Tibial artery (tissue), 4 donors: Measurements from ENCODE around the gene DSEL.

Experiments used
- DNase-seq, 2 donors: peaks; one replicate each; pipeline ENCODE4 v3.0.0-alpha.2; 2019
- H3K27ac ChIP-seq, 2 donors: fragments of 200-600 bp; sonication (generic) in 1 of 2; 1 replicate in 1 of 2; 2 replicates in 1 of 2; pipeline ENCODE4 v1.5.1; 2018 to 2019; ENCODE audit warnings: mild to moderate bottlenecking in 1 of 2
- H3K27me3 ChIP-seq, 2 donors: fragments of 200-600 bp; sonication (generic) in 1 of 2; one replicate each; pipeline versions ENCODE4 v1.5.1 to v1.6.0; 2016 to 2019
- H3K36me3 ChIP-seq, 3 donors: fragments of 200-600 bp; sonication (generic) in 2 of 3; one replicate each; pipeline ENCODE4 v1.5.1; 2016 to 2019; ENCODE audit warnings: mild to moderate bottlenecking in 2 of 3
- H3K4me1 ChIP-seq, 4 donors: fragments of 200-600 bp; sonication (generic) in 2 of 4; 1 replicate in 3 of 4; 2 replicates in 1 of 4; pipeline ENCODE4 v1.5.1; 2016 to 2019
- H3K4me3 ChIP-seq, 2 donors: fragments of 200-600 bp; sonication (generic) in 1 of 2; 1 replicate in 1 of 2; 2 replicates in 1 of 2; pipeline ENCODE4 v1.5.1; 2018 to 2019; ENCODE audit warnings: mild to moderate bottlenecking in 2 of 2
- H3K9me3 ChIP-seq, 3 donors: fragments of 200-600 bp; sonication (generic) in 1 of 3; one replicate each; pipeline ENCODE4 v1.5.1; 2016 to 2019
- intact Hi-C: fragments of 100-400 bp; cut with DNase I; formaldehyde crosslinking; loops from one replicate; pipeline ENCODE4 v1.15.0; 2023; ENCODE audit warnings: low total_unique reads
- TF ChIP-seq, protein P1 (sequence below), 2 experiments: fragments of 200-600 bp in 1 of 2; fragments of 450-650 bp in 1 of 2; IDR thresholded peaks; one replicate each; pipeline ENCODE4 v1.5.1; 2017 to 2019; ENCODE audit warnings: antibody characterized with exemption in 2 of 2, mild to moderate bottlenecking in 1 of 2, moderate library complexity in 1 of 2

Gene DSEL

GRCh38 chr18:67468038-67468437 lies 48.5 kb downstream of the DSEL start:
- Histone ChIP-seq H3K27ac (no peak overlapping the region), H3K27me3 (no peaks in the 10 kb centered on the region), H3K36me3 (no peaks in the 10 kb centered on the region), H3K4me1 (no peaks in the 10 kb centered on the region), H3K9me3 (no peaks in the 10 kb centered on the region), H3K4me3 (no peak overlapping the region)
- intact Hi-C loops, result no loop called here
- TF ChIP-seq, protein P1, sequence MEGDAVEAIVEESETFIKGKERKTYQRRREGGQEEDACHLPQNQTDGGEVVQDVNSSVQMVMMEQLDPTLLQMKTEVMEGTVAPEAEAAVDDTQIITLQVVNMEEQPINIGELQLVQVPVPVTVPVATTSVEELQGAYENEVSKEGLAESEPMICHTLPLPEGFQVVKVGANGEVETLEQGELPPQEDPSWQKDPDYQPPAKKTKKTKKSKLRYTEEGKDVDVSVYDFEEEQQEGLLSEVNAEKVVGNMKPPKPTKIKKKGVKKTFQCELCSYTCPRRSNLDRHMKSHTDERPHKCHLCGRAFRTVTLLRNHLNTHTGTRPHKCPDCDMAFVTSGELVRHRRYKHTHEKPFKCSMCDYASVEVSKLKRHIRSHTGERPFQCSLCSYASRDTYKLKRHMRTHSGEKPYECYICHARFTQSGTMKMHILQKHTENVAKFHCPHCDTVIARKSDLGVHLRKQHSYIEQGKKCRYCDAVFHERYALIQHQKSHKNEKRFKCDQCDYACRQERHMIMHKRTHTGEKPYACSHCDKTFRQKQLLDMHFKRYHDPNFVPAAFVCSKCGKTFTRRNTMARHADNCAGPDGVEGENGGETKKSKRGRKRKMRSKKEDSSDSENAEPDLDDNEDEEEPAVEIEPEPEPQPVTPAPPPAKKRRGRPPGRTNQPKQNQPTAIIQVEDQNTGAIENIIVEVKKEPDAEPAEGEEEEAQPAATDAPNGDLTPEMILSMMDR (IDR thresholded peaks at IDR 0.05), result no peak
- DNase-seq, result no peak

DNA sequence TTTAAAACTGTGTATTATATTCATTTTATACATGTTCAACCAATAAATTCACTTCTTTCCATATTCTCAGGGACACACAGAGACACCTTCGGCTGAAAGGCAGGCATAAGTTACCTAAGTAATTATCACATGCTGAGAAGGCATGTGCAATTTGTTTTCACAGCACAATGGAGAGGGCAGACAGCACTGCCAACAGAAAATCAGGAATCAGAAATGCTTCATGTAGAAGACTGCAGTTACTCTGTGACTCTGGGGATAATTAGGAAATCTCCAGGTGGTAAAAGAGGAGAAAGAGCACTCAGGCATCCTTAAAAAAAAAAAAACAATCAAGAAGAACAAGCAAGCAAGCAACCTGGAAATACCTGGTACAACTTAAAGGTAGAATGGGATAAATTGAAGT lies 49.3 kb downstream of the DSEL start:
- H3K27me3 ChIP-seq, result no peaks in the 10 kb centered on the region

DNA sequence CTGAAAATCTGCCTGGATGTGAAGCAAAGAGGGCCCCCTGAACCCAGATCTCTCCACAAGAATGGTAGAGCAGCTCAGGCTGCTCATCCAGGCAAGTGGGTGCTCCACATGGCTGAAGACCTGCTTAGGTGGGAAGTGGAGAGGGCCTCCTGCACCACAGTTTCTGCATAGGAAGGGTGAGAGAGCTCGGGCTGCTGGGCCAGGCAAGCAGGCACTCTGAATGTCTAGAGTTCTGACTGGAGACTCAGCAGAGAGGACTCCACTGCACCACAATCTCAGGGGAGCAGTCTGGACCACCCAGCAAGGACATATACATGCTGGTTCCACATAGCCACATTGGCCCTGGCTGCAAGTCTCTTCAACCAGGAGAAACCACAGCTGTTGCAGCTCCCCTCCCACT lies 52.0 kb downstream of the DSEL start:
- DNase-seq, result no peak
- Histone ChIP-seq H3K36me3 (no peaks in the 10 kb centered on the region), H3K9me3 (no peaks in the 10 kb centered on the region), H3K27me3 (no peaks in the 10 kb centered on the region), H3K4me1 (no peaks in the 10 kb centered on the region), H3K4me3 (no peak overlapping the region), H3K27ac (no peak overlapping the region)
- intact Hi-C loops, result no loop called here
- TF ChIP-seq, protein P1 (IDR thresholded peaks at IDR 0.05), result no peak

More for the DNA sequence above, 49.3 kb downstream of the DSEL start:
- no peak for DNase-seq
- Histone ChIP-seq H3K4me1 (no peaks in the 10 kb centered on the region), H3K9me3 (no peaks in the 10 kb centered on the region), H3K27ac (no peak overlapping the region), H3K36me3 (no peaks in the 10 kb centered on the region), H3K4me3 (no peak overlapping the region)
- TF ChIP-seq, protein P1 (IDR thresholded peaks at IDR 0.05), result no peak
- intact Hi-C loops, result no loop called here

- intact Hi-C loops, result no loop called here
- H3K9me3 ChIP-seq, result no peaks in the 10 kb centered on the region
- TF ChIP-seq, protein P1 (IDR thresholded peaks at IDR 0.05), result no peak
- H3K4me3 ChIP-seq, result no peak overlapping the region
- no peaks in the 10 kb centered on the region for H3K4me1 ChIP-seq
- no peaks in the 10 kb centered on the region for H3K36me3 ChIP-seq
- no peaks in the 10 kb centered on the region for H3K27me3 ChIP-seq
- no peak overlapping the region for H3K27ac ChIP-seq
- DNase-seq, result no peak
These were observed 52.7 kb downstream of the DSEL start for GRCh38 chr18:67463829-67464228.

- Histone ChIP-seq H3K4me1 (no peaks in the 10 kb centered on the region), H3K27ac (no peak overlapping the region), H3K4me3 (no peak overlapping the region), H3K27me3 (no peaks in the 10 kb centered on the region), H3K9me3 (no peaks in the 10 kb centered on the region), H3K36me3 (no peaks in the 10 kb centered on the region)
- TF ChIP-seq, protein P1 (IDR thresholded peaks at IDR 0.05), result no peak
- intact Hi-C loops, result no loop called here
- no peak for DNase-seq
These were observed 59.8 kb downstream of the DSEL start for GRCh38 chr18:67456711-67457110.
